Skeletal muscle satellite cell (primary cell): Measurements from ENCODE around the gene RASA2.

Experiments
- H3K27me3 ChIP-seq: 2 replicates; pipeline ENCODE4 v1.7.0; 2013; ENCODE audit warnings: low read length; ENCODE audit not compliant: control insufficient read depth, insufficient read depth
- H3K36me3 ChIP-seq: 2 replicates; pipeline ENCODE4 v1.7.0; 2013; ENCODE audit warnings: mild to moderate bottlenecking, control low read depth, low read length; ENCODE audit not compliant: insufficient read depth
- H3K4me1 ChIP-seq: 2 replicates; pipeline ENCODE4 v1.7.0; 2013; ENCODE audit warnings: low read length; ENCODE audit not compliant: control insufficient read depth, insufficient read depth
- H3K4me2 ChIP-seq: 2 replicates; pipeline ENCODE4 v1.7.0; 2013; ENCODE audit warnings: mild to moderate bottlenecking, low read length
- H3K4me3 ChIP-seq: 2 replicates; pipeline ENCODE4 v1.7.0; 2013; ENCODE audit warnings: low read length
- H3K9ac ChIP-seq: 2 replicates; pipeline ENCODE4 v1.7.0; 2013; ENCODE audit warnings: mild to moderate bottlenecking, low read depth, low read length, moderate library complexity
- H3K9me3 ChIP-seq: replicated peaks from 2 replicates; pipeline ENCODE4 v1.7.0; 2013; ENCODE audit warnings: mild to moderate bottlenecking, control low read depth, low read length

The RASA2 gene

GRCh38 chr3:141540531-141540930, 53.7 kb downstream of the RASA2 start:
- Histone ChIP-seq H3K9ac (no peak overlapping the region), H3K36me3 (peaks cover 31% of the 10 kb centered on the region), H3K4me2 (no peak overlapping the region), H3K4me3 (no peak overlapping the region), H3K4me1 (peaks cover 19% of the 10 kb centered on the region), H3K27me3 (no peaks in the 10 kb centered on the region), H3K9me3 (peaks cover 6% of the 10 kb centered on the region)

- H3K9ac ChIP-seq: no peak overlapping the region
- H3K9me3 ChIP-seq: peaks cover 6% of the 10 kb centered on the region
- no peak overlapping the region for H3K4me3 ChIP-seq
- no peak overlapping the region for H3K4me2 ChIP-seq
- H3K4me1 ChIP-seq: peaks cover 19% of the 10 kb centered on the region
- peaks cover 35% of the 10 kb centered on the region for H3K36me3 ChIP-seq
- H3K27me3 ChIP-seq: no peaks in the 10 kb centered on the region
These were observed 55.6 kb downstream of the RASA2 start for GRCh38 chr3:141542202-141542969.

GRCh38 chr3:141542989-141543388, 56.2 kb downstream of the RASA2 start:
- peaks cover 15% of the 10 kb centered on the region for H3K4me1 ChIP-seq
- peaks cover 41% of the 10 kb centered on the region for H3K36me3 ChIP-seq
- H3K4me2 ChIP-seq: no peak overlapping the region
- no peak overlapping the region for H3K4me3 ChIP-seq
- no peaks in the 10 kb centered on the region for H3K27me3 ChIP-seq
- peaks cover 6% of the 10 kb centered on the region for H3K9me3 ChIP-seq
- no peak overlapping the region for H3K9ac ChIP-seq

DNA sequence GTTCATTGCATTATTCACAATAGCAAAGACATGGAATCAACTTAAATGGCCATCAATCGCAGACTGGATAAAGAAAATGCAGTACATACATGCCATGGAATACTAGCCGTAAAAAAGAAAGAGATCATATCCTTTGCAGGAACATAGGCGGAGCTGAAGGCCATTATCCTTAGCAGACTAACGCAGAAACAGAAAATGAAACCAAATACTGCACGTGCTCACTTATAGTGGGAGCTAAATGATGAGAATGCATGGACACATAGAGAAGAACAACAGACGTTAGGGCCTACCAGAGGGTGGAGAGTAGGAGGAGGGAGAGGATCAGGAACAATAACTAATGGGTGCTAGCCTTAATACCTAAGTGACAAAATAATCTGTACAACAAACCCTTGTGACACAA, 57.9 kb downstream of the RASA2 start:
- peaks cover 43% of the 10 kb centered on the region for H3K36me3 ChIP-seq
- no peaks in the 10 kb centered on the region for H3K27me3 ChIP-seq
- no peak overlapping the region for H3K4me3 ChIP-seq

GRCh38 chr3:141546081-141546480, 59.3 kb downstream of the RASA2 start:
- Histone ChIP-seq H3K9ac (no peak overlapping the region), H3K36me3 (peaks cover 43% of the 10 kb centered on the region), H3K27me3 (no peaks in the 10 kb centered on the region), H3K4me2 (no peak overlapping the region), H3K4me1 (no peaks in the 10 kb centered on the region), H3K4me3 (no peak overlapping the region), H3K9me3 (peaks cover 6% of the 10 kb centered on the region)

More for the DNA sequence above, 57.9 kb downstream of the RASA2 start:
- Histone ChIP-seq H3K4me1 (peaks cover under 1% of the 10 kb centered on the region), H3K9ac (no peak overlapping the region), H3K4me2 (no peak overlapping the region), H3K9me3 (peaks cover 6% of the 10 kb centered on the region)

DNA sequence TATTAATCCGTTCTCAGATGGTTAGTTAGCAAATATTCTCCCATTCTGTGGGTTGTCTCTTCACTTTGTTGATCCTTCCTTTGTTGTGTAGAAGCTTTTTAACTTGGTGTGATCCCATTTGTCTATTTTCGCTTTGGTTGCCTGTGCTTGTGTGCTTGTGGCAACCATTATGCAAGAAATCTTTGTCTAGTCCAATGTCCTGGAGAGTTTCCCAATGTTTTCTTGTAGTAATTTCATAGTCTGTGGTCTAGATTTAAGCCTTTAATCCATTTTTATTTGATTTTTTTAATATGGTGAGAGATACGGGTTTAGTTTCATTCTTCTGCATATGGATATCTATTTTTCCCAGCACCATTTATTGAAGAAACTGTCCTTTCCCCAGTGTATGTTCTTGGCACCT, 59.8 kb downstream of the RASA2 start:
- no peak overlapping the region for H3K4me2 ChIP-seq
- peaks cover 43% of the 10 kb centered on the region for H3K36me3 ChIP-seq
- H3K9ac ChIP-seq: no peak overlapping the region
- no peak overlapping the region for H3K4me3 ChIP-seq
- no peaks in the 10 kb centered on the region for H3K27me3 ChIP-seq
- H3K9me3 ChIP-seq: peaks cover 6% of the 10 kb centered on the region
- H3K4me1 ChIP-seq: no peaks in the 10 kb centered on the region

DNA sequence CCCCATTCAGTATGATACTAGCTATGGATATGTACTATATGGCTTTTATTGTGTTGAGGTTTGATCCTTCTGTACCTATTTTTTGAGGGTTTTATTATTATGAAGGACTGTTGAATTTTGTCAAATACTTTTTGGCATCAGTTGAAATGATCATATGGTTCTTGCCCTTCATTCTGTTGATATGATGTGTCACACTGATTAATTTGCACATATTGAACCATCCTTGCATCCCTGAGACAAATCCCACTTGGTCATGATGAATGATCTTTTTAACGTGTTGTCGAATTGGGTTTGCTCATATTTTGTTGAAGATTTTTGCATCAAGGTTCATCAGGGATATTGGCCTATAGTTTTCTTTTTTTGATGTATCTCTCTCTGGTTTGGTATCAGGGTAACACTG, 61.0 kb downstream of the RASA2 start:
- H3K27me3 ChIP-seq: no peaks in the 10 kb centered on the region
- peaks cover 6% of the 10 kb centered on the region for H3K9me3 ChIP-seq
- H3K36me3 ChIP-seq: peaks cover 34% of the 10 kb centered on the region
- no peak overlapping the region for H3K4me3 ChIP-seq
- no peak overlapping the region for H3K9ac ChIP-seq
- no peak overlapping the region for H3K4me2 ChIP-seq
- H3K4me1 ChIP-seq: peaks cover 8% of the 10 kb centered on the region

DNA sequence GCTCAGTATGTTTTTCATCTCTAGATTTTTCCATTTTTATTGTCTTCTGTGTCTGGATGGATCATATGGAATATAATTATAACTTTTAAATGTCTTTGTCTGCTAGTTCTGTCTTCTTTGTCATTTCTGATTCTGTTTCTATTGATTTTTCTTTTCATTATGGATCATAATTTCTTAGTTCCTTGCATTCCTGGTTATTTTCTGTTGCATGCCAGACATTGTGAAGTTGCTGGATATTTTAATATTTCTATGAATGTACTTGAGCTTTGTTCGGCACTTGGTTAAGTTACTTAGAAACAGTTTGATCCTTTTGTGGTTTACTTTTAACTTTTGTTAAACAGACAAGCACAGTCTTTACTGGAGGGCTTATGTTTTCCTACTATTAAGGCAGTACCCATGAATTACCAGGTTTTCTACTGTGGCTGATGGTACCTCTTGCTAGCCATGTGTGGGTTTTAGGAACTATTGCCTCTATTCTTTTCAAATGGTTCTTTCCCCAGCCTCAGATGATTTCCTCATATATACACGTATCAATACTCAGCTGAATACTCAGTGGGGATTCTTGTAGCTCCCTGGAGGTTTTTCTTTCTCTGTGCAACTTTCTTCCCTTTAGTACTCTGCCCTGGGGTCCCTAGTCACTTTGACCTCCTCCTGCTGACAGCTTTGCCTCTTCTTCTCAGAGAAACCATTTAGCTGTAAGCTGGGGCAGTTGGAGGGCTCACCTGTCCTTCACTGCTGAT, 64.3 kb downstream of the RASA2 start:
- Histone ChIP-seq H3K36me3 (peaks cover 12% of the 10 kb centered on the region), H3K4me1 (peaks cover 13% of the 10 kb centered on the region), H3K4me3 (no peak overlapping the region), H3K9me3 (no peaks in the 10 kb centered on the region), H3K4me2 (no peak overlapping the region), H3K27me3 (no peaks in the 10 kb centered on the region), H3K9ac (no peak overlapping the region)

GRCh38 chr3:141552440-141552991, 65.7 kb downstream of the RASA2 start:
- Histone ChIP-seq H3K27me3 (no peaks in the 10 kb centered on the region), H3K9me3 (no peaks in the 10 kb centered on the region), H3K36me3 (peaks cover 17% of the 10 kb centered on the region), H3K4me1 (peaks cover 13% of the 10 kb centered on the region), H3K9ac (no peak overlapping the region), H3K4me2 (no peak overlapping the region), H3K4me3 (no peak overlapping the region)

DNA sequence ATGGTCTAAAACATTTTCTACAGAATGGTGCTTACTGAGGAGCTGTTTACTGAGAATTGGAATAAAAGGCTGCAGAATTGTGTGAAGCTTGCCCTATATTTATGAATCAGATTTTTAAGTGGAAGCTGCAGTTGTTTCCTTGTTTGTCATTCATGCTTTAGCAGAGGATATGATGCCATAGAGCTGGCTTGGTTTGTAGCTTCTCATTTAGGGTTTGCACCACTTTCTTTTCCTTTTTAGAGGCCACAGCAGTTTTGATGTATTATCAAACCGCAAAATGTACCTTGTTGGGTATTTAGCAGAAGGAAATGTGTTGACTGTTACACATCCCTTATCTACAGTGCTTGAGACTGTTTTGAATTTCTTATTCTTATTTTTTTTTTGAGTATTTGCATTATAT, 66.2 kb downstream of the RASA2 start:
- peaks cover 13% of the 10 kb centered on the region for H3K4me1 ChIP-seq
- H3K36me3 ChIP-seq: peaks cover 12% of the 10 kb centered on the region
- no peak overlapping the region for H3K9ac ChIP-seq

DNA sequence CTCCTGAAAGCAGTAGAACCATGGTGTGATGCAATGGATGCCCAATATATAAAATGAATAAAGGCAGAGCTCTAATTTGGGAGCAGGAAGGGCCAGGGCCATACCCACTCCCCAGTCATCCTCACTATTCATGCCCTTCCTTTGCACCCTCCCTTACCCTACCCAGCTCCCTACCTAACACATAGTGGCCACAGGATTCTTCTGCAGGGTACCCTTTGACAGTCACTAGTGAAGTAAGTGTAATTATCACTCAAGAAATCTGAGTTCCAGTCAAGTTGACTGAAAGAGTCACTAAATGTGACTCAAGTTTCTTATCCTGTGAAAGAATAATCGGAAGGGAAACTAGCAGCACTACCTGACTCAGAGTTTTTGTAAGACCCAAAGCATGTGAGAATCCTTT, 69.2 kb downstream of the RASA2 start:
- H3K4me1 ChIP-seq: peaks cover 13% of the 10 kb centered on the region
- H3K9ac ChIP-seq: no peak overlapping the region
- no peak overlapping the region for H3K4me2 ChIP-seq
- no peaks in the 10 kb centered on the region for H3K27me3 ChIP-seq
- H3K4me3 ChIP-seq: no peak overlapping the region
- no peaks in the 10 kb centered on the region for H3K9me3 ChIP-seq
- H3K36me3 ChIP-seq: peaks cover 16% of the 10 kb centered on the region

More for the DNA sequence above, 66.2 kb downstream of the RASA2 start:
- no peak overlapping the region for H3K4me3 ChIP-seq
- no peaks in the 10 kb centered on the region for H3K9me3 ChIP-seq
- H3K27me3 ChIP-seq: no peaks in the 10 kb centered on the region
- H3K4me2 ChIP-seq: no peak overlapping the region
